ENCODE data around the gene SSTR5.
"Not testable (repeated sequence)": the region's sequence is repeated elsewhere in the genome, so short reads cannot be mapped to it uniquely, and the experiment has no call there.

Gene SSTR5

GRCh38 chr16:1076801-1077576 lies 4.4 kb downstream of the SSTR5 start:
- DNase-seq, result no peak

- DNase-seq, result no peak
Measured at GRCh38 chr16:1077877-1078578, 5.5 kb downstream of the SSTR5 start.

- DNase-seq, result no peak
Measured at GRCh38 chr16:1078579-1079021, 6.1 kb downstream of the SSTR5 start.

DNA sequence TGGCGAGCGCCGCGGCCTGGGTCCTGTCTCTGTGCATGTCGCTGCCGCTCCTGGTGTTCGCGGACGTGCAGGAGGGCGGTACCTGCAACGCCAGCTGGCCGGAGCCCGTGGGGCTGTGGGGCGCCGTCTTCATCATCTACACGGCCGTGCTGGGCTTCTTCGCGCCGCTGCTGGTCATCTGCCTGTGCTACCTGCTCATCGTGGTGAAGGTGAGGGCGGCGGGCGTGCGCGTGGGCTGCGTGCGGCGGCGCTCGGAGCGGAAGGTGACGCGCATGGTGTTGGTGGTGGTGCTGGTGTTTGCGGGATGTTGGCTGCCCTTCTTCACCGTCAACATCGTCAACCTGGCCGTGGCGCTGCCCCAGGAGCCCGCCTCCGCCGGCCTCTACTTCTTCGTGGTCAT lies 6.8 kb downstream of the SSTR5 start:
- no peak for DNase-seq

DNA sequence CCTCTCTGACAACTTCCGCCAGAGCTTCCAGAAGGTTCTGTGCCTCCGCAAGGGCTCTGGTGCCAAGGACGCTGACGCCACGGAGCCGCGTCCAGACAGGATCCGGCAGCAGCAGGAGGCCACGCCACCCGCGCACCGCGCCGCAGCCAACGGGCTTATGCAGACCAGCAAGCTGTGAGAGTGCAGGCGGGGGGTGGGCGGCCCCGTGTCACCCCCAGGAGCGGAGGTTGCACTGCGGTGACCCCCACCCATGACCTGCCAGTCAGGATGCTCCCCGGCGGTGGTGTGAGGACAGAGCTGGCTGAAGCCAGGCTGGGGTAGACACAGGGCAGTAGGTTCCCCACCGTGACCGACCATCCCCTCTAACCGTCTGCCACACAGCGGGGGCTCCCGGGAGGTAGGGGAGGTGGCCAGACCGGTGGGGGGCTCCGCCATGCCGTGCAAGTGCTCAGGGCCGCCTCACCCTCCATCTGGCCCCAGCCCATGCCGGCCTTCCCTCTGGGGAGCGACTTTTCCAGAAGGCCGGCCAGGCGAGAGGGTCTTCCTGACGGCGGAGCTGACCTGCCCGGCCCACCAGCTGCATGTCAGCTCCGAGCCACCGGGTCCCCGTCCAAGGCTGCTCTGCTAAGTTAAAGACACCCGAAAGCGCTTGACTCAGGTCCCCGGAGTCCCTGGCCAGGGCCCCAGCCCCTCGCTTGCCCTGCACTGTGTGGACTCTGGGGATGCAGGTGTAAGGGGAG lies 7.4 kb downstream of the SSTR5 start:
- no peak for DNase-seq

- no peak for DNase-seq
Measured at GRCh38 chr16:1080801-1081733, 8.5 kb downstream of the SSTR5 start.

DNA sequence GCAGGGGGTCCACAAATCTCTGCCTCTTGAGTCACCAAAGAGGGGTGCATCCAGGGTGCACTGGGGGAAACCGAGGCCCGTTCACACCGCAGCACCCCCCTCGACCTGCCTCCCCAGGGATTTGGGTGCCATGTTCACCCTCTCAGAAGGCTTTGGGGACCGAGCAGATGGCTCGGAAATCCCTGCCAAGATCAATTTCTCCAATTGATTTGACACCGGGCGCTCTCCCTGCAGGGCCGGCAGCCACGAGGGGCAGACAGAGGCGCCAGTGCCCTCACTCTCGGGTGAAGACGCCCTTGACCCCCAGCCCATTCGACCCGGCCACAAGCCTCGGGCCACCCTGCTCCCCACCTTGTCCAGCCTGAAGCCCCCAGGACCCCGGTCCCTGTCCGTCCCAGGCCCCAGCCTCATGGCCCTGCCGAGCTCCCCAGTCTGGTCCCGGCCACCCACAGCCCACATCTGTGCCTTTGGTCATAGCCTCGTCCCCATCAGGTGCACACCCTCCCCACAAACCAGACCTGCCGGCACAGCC lies 9.3 kb downstream of the SSTR5 start:
- DNase-seq, result no peak

DNA sequence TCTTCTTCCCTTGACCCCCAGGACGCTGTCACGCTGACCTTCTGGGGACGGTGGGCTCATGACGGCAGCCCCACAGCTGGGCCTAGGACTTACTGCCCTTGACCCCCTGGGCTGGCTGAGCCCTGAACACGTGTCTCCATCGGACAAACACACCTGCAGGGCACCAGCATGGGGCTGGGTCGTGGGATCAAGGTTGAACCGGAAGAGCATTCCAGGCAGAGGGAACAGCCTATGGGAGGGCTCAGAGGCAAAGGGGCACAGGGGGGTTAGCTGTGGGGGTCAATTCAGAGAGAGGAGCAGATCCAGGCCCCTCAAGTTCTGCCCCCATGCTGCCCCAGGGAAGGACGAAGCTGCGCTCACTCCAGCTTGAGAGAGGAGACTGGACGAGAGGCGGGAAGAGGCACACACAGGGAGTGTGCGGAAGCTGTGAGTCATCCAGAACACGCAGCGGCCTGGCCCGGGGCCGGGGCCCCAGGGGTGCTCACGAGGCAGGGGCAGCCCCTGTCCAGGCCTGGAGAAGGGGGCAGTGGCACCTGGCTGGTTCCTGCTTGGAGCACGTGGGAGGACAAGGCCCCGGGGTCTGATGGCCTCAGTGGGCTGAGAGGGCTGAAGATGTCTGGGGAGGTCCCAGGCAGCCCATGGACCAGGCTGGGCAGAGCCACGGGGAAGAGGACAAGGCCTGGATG lies 9.9 kb downstream of the SSTR5 start:
- no peak for DNase-seq

DNA sequence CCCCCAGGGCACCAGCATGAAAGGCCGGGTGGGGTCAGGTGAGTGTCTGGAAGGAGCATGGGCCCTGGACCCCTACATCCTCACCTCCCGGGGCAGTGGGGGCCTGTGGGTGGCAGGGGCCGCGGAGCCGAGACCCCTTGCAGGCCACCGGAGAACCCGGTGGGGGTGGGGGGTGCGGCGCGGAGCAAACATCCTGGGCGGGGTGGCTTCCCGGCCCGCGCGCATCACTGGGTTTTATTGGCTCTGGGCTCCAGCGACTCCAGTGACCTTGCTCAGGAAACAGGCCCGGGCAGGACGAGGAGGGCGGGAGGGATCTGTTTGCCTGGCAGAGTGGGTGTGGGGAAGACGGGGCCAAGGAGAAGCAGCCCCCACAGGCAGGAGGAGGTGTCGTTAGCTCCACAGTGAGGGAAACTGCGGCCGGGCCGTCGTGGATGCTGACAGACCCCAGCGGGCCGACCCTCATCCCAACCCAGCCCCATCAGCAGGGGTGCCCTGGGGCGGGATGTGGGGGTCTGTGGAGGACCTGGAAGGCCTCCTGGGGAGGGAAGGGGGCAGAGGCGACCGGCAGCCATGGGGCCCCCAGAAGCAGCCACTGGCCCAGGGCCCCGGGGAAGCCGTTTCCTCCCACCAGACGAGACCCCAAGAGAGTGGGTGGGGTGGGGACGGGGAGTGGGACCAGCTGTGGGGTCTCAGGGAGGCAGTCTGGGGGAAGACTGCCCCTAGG lies 10.6 kb downstream of the SSTR5 start:
- no peak for DNase-seq

GRCh38 chr16:1084971-1085370 lies 12.4 kb downstream of the SSTR5 start:
- DNase-seq, result no peak

DNA sequence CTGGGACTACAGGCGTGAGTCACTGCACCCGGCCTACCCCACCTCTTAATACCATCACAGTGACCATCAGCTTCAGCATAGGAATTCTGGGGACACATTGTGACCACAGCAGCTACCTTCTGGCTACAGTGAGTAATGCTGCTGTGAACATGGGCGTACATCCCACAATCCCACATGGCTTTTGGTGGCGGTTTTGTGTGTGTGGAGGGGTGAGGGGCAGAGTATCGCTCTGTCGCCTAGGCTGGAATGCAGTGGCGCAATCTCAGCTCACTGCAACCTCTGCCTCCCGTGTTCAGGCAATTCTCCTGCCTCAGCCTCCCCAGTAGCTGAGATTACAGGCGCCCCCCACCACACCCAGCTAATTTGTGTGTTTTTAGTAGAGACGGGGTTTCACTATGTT lies 13.9 kb downstream of the SSTR5 start:
- not testable (repeated sequence) for DNase-seq

DNA sequence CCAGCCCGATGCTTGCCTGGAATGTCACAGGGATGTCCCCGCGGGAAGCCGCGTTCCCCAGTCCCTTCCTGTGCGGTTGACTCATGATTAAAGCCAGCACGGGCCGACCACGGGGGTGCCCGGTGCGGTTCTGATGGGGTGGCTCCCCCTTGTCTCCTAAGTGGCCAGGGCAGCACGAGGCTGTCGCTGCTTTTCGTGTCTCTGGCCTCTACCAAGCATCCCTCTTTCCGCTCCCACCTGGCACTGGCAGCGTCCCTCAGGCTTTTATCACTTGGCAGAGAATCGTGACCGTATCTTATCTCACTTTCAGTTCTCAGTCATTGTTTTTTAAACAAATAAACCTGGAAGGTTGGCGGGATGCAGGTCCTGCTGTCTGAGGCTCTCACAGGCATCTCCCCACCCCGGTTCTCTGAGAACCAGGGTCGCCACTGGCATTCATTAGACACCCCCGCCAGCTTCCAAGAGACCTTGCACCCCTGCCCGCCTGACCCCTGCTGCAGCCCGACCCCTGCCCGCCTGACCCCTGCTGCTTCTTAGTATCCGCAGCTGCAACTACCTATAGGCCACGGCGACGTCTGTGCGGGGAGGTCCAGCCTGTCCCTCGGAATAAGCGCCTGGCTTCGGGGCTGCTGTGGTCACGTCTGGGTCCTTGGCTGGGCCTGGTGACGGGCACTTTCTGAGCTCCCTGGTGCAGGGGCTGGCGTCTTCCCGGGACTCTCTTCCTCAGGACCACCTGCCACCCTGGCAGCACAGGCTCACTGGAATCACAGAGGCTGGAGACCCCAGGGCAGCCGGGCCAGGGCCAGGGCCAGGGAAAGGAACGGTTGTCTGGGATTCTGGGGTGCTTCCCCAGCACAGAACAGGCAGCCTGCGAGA lies 16.0 kb downstream of the SSTR5 start:
- no peak for DNase-seq

DNA sequence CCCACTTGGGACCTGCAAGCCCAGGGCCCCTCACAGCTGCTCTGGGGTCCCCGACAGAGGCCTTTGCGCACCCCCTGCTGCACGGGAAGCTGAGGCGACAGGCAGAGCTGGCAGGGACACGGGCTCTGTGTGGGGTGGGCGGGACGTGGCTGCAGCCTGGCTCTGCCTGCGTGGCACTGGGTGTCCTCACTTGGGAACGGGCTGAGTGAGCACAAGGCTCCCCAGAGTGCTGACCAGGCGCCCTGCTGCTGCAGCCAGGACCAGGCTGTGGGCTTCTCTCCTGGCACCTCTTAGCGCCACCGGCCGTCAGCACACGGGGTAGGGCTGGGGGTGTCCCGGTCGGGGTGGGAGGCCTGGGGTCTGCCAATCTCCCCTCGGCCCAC lies 16.9 kb downstream of the SSTR5 start:
- DNase-seq, result no peak

DNA sequence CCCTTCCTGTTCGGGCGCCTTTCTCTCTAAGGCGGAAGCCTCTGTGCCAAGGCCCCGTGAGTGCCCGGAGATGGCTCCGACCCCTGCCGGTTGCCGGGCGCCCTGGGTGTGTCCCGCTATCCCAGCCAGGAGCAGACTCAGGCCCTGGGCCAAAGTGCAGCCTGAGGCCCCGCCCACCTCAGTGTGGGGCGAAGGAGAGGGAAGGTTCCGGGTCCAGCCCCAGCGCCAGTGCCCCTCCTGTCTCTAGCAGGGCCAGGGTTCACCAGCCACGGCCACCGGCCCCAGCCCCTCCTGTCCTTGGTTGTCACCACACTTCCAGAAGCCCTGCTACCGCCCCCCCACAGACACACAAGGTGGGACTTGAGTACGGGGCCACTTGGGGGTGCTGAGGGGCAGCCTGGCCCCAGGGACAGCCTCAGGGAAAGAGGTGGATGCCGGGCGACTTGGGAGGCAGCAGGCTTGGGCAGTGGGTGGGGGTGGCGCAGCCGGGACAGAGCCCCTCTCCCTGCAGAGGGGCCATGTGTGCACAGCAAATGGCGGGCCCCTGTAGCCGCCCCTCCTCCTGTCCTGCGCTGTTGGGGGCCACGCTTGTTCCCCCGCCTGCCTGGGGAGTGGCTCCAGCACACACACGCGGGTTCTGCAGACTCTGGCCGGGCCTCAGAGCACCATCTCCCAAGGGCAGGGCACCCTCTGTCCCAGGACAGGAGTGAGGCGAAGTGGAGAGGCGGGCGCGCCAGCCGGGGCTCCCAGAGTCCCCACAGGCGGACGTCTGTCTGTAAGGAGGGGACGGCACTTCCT lies 17.5 kb downstream of the SSTR5 start:
- DNase-seq, result no peak

GRCh38 chr16:1090620-1091587 lies 18.4 kb downstream of the SSTR5 start:
- DNase-seq, result no peak

DNA sequence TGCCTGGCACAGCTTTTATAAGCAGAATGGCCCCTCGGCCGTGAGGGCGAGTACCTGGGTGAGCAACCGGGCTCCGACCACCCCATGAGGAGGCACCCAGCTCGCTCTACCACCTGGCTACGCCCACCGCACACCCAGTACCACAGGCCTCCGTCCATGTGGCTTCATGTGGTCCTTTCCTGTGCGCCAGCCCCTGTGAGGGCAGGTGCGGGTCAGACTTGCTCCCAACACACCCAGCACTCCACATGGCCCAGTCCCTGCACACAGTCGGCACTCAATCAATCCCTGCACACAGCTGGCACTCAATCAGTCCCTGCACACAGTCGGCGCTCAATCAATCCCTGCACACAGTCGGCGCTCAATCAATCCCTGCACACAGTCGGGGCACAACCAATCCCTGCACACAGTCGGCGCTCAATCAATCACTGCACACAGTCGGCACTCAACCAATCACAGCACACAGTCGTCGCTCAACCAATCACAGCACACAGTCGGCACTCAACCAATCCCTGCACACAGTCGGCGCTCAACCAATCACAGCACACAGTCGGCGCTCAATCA lies 19.5 kb downstream of the SSTR5 start:
- DNase-seq, result no peak

DNA sequence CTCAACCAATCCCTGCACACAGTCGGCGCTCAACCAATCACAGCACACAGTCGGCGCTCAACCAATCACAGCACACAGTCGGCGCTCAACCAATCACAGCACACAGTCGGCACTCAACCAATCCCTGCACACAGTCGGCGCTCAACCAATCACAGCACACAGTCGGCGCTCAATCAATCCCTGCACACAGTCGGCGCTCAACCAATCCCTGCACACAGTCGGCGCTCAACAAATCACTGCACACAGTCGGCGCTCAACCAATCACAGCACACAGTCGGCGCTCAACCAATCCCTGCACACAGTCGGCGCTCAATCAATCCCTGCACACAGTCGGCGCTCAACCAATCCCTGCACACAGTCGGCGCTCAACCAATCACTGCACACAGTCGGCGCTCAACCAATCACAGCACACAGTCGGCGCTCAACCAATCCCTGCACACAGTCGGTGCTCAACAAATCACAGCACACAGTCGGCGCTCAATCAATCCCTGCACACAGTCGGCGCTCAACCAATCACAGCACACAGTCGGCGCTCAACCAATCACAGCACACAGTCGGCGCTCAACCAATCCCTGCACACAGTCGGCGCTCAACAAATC lies 20.2 kb downstream of the SSTR5 start:
- DNase-seq, result not testable (repeated sequence)

Measured in activated CD8-positive, alpha-beta memory T cell treated with anti-CD3 and anti-CD28 coated beads, Interleukin-2, amount 50 U/mL, for 4 hours (primary cell).